HepG2 (cell line): ENCODE measurements around the gene SMIM8. TPM values are rescaled to one million over a fixed set of nuclear protein-coding genes. Genes with fewer than 3 reads are reported as not detected.

Experiments used
- ATAC-seq: fragments of 200-7000 bp; cut with Tn5 transposase; 3 replicates; pipeline ENCODE4 v1.9.1; 2020; ENCODE audit warnings: mild to moderate bottlenecking, moderate library complexity
- BruUV-seq: library from RNA; stranded (reverse); fragments of 400-500 nt; replicated peaks from 2 replicates; lab custom pipeline; 2021; lab: Mats Ljungman, UMichigan
- CTCF ChIA-PET: fragments of 300-600 bp; formaldehyde crosslinking; extraction: SDS; loops from one replicate; lab custom pipeline; 2021; ENCODE audit warnings: low total read pairs, inconsistent platforms, low intra/inter-chr PET ratio; lab: Yijun Ruan, JAX
- POLR2A ChIA-PET: fragments of 350-600 bp; sonication (Branson Sonifier 250); formaldehyde crosslinking; loops from one replicate; lab custom pipeline; 2020; ENCODE audit warnings: antibody characterized with exemption, inconsistent platforms; lab: Yijun Ruan, JAX
- DNase-seq: peaks from one replicate; pipeline ENCODE4 v3.0.0-alpha.2; 2015; ENCODE audit warnings: low spot score
- FAIRE-seq: peaks from 3 replicates; lab custom pipeline; 2011; peaks lifted over from hg19 to GRCh38; lab: Jason Lieb, UNC
- H2AFZ ChIP-seq: one replicate; pipeline ENCODE4 v1.6.1; 2011; ENCODE audit warnings: low read length, inconsistent platforms
- H3K27ac ChIP-seq: fragments of 300-600 bp; 3 replicates; pipeline ENCODE4 v1.8.0; 2011; ENCODE audit warnings: mixed run types, mild to moderate bottlenecking, mixed read lengths, low read length, inconsistent platforms; ENCODE audit not compliant: insufficient read depth; ENCODE audit errors: extremely low read length
- H3K27me3 ChIP-seq, 2 experiments: fragments of 200-600 bp in 1 of 2; 2 replicates in 1 of 2; 3 replicates in 1 of 2; pipeline versions ENCODE4 v1.6.0 to v1.8.0; 2011; ENCODE audit warnings: low read length in 2 of 2, mild to moderate bottlenecking in 2 of 2, moderate library complexity in 2 of 2, inconsistent platforms in 1 of 2; ENCODE audit not compliant: insufficient read depth in 2 of 2, control insufficient read depth in 1 of 2
- H3K36me3 ChIP-seq, 2 experiments: fragments of 200-600 bp in 1 of 2; replicated peaks in 1 of 2; 2 replicates in 1 of 2; 3 replicates in 1 of 2; pipeline versions ENCODE4 v1.5.1 to v1.8.0; 2011; ENCODE audit warnings: low read length in 2 of 2, inconsistent platforms in 1 of 2; ENCODE audit not compliant: insufficient read depth in 2 of 2, control insufficient read depth in 1 of 2
- H3K4me1 ChIP-seq: 2 replicates; pipeline ENCODE4 v1.5.1; 2012; ENCODE audit warnings: low read length, inconsistent platforms; ENCODE audit not compliant: insufficient read depth
- H3K4me2 ChIP-seq: 2 replicates; pipeline ENCODE4 v1.6.0; 2011; ENCODE audit warnings: low read depth, low read length, inconsistent platforms
- H3K4me3 ChIP-seq, 3 experiments: fragments of 200-600 bp in 1 of 3; sonication (generic), shearing (Covaris generic) in 1 of 3; replicated peaks in 1 of 3; 2 replicates each; pipeline ENCODE4 v1.5.1; 2011 to 2016; ENCODE audit warnings: low read length in 3 of 3, inconsistent platforms in 2 of 3, low read depth in 2 of 3, mild to moderate bottlenecking in 2 of 3, control low read depth in 1 of 3, mixed read lengths in 1 of 3; ENCODE audit not compliant: insufficient read depth in 1 of 3
- H3K79me2 ChIP-seq: one replicate; pipeline ENCODE4 v1.6.1; 2011; ENCODE audit warnings: low read length, inconsistent platforms; ENCODE audit not compliant: insufficient read depth
- H3K9ac ChIP-seq: 2 replicates; pipeline ENCODE4 v1.6.0; 2011; ENCODE audit warnings: mild to moderate bottlenecking, low read depth, low read length, inconsistent platforms; ENCODE audit not compliant: insufficient read depth
- H3K9me3 ChIP-seq: 2 replicates; pipeline ENCODE4 v1.5.1; 2012; ENCODE audit warnings: mild to moderate bottlenecking, low read length
- H4K20me1 ChIP-seq: 2 replicates; pipeline ENCODE4 v1.6.0; 2011; ENCODE audit warnings: inconsistent platforms, mild to moderate bottlenecking, low read length, moderate library complexity; ENCODE audit not compliant: insufficient read depth
- CBX2 ChIP-seq, 2 experiments: fragments of 200-600 bp in 1 of 2; sonication (generic); formaldehyde crosslinking in 1 of 2; IDR thresholded peaks; 2 replicates each; pipeline versions ENCODE4 v1.7.0 to v1.8.1; 2018 to 2022; ENCODE audit warnings: low read depth in 2 of 2, low read length in 1 of 2, mild to moderate bottlenecking in 1 of 2, missing genetic modification reagents in 1 of 2
- DR1 ChIP-seq: sonication (generic); formaldehyde crosslinking; IDR thresholded peaks from 2 replicates; pipeline ENCODE4 v1.8.0; 2021; ENCODE audit warnings: mild to moderate bottlenecking, missing genetic modification reagents, inconsistent platforms
- MBD4 ChIP-seq: IDR thresholded peaks from 2 replicates; pipeline ENCODE4 v1.6.1; 2012; ENCODE audit warnings: low read length, inconsistent platforms, borderline replicate concordance
- NFIC ChIP-seq: IDR thresholded peaks from 2 replicates; pipeline ENCODE4 v1.6.1; 2012; ENCODE audit warnings: mild to moderate bottlenecking, low read length, inconsistent platforms
- RBM22 ChIP-seq: fragments of 200-400 bp; formaldehyde crosslinking; optimal IDR thresholded peaks from 2 replicates; pipeline ENCODE3; 2017; ENCODE audit warnings: mild to moderate bottlenecking, low read length, moderate library complexity
- RFXANK ChIP-seq: IDR thresholded peaks from 2 replicates; pipeline ENCODE4 v1.6.1; 2016
- SNAI1 ChIP-seq: sonication (generic); formaldehyde crosslinking; IDR thresholded peaks from 2 replicates; pipeline ENCODE4 v1.5.0; 2020; ENCODE audit warnings: mild to moderate bottlenecking, missing genetic modification reagents, borderline replicate concordance
- TCF12 ChIP-seq, 2 experiments: fragments of 450-650 bp in 1 of 2; sonication (generic) in 1 of 2; formaldehyde crosslinking in 1 of 2; IDR thresholded peaks; 2 replicates each; pipeline versions ENCODE4 v1.6.1 to v1.8.0; 2017 to 2022; ENCODE audit warnings: antibody characterized with exemption in 1 of 2, mild to moderate bottlenecking in 1 of 2, missing genetic modification reagents in 1 of 2, moderate library complexity in 1 of 2
- ZNF329 ChIP-seq: sonication (generic); formaldehyde crosslinking; IDR thresholded peaks from 2 replicates; pipeline ENCODE4 v1.9.0; 2021; ENCODE audit warnings: low read depth, mild to moderate bottlenecking, missing genetic modification reagents
- ZNF709 ChIP-seq: sonication (generic); formaldehyde crosslinking; IDR thresholded peaks from 2 replicates; pipeline ENCODE4 v1.5.0; 2020; ENCODE audit warnings: mild to moderate bottlenecking, missing genetic modification reagents
- WGBS: methylation state at CpG from one replicate; pipeline ENCODE4 v1.1.6; 2017; ENCODE audit warnings: low lambda C conversion rate; 5-methylcytosine and 5-hydroxymethylcytosine counted together
- in situ Hi-C: cut with HindIII; loops from 2 replicates; pipeline ENCODE4 v1.10.0; 2017; ENCODE audit warnings: low pct_unique_long_range_greater_than_20kb; ENCODE audit not compliant: extremely low pct_ligation_motif_present
- intact Hi-C: fragments of 100-400 bp; cut with micrococcal nuclease; formaldehyde crosslinking; loops from one replicate; pipeline ENCODE4 v1.10.0; 2022; ENCODE audit not compliant: unreplicated experiment
- polyA plus RNA-seq, 8 experiments: library from polyadenylated mRNA; depleted of rRNA in 3 of 8; stranded (reverse) in 7 of 8; unstranded in 1 of 8; fragments of >200 nt; fragmentation: Illumina TruSeq in 4 of 8; extraction: Trizol in 4 of 8; gene quantifications; 2 replicates each; pipeline versions ENCODE4 v1.2.1 to v1.2.3, GENCODE V29; 2011 to 2016; ENCODE audit warnings: low read depth in 4 of 8, missing spikeins in 1 of 8, mixed read lengths in 1 of 8; ENCODE audit not compliant: insufficient read depth in 1 of 8
- total RNA-seq, 5 experiments: library from RNA; depleted of rRNA; stranded (reverse); fragments of >200 nt; fragmentation: Illumina TruSeq; extraction: Trizol; gene quantifications; 2 replicates each; pipeline ENCODE4 v1.2.3, GENCODE V29; 2016; ENCODE audit warnings: low read depth in 1 of 5
- TF ChIP-seq, protein P1 (sequence below): sonication (generic); formaldehyde crosslinking; IDR thresholded peaks from 2 replicates; pipeline ENCODE4 v1.4.0; 2020; ENCODE audit warnings: missing genetic modification reagents

The SMIM8 gene
- total and polyA plus RNA-seq, 2 of the 13 experiments (the other 11 are each of a cell fraction or from before 2014, with no cell fraction given): 4.8 to 10.0 TPM

DNA sequence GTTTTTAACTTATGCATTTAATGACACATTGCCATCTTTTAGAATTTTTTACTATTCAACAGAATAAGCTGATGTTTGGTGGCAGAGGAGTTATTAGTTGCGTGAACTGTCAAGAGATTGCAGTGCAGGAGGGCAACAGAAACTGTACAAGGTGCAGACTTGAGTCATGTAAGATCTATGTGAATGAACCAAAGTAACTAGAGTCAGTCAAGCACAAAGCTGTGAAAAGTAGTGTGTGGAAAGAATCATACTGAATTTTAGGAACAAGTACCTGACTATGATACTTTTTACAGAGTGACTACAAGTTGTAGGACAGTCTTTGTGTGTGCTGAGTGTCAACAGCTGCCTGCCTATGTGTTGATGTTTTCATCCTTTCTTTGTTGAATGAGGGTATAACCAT lies 19.5 kb downstream of the SMIM8 start:
- ATAC-seq: peak; percentile 61
- H3K9ac ChIP-seq: no peak overlapping the region
- H3K27ac ChIP-seq: no peak overlapping the region
- H2AFZ ChIP-seq: no peak overlapping the region
- no peaks in the 10 kb centered on the region for H3K79me2 ChIP-seq
- no TSS peak for BruUV-seq
- TF ChIP-seq MBD4 (no peak), TCF12 (IDR thresholded peaks at IDR 0.05) (no peak), TCF12 (CRISPR knock-in tag; IDR thresholded peaks at IDR 0.05) (no peak), DR1 (CRISPR knock-in tag) (no peak), RFXANK (CRISPR knock-in tag) (no peak), NFIC (no peak), ZNF709 (CRISPR knock-in tag) (no peak), CBX2 (IDR thresholded peaks at IDR 0.05; ENCODE audit: low read depth, low read length) (no peak), CBX2 (CRISPR knock-in tag; IDR thresholded peaks at IDR 0.05; ENCODE audit: low read depth) (no peak), ZNF329 (no peak), SNAI1 (CRISPR knock-in tag) (no peak), RBM22 (no peak)
- TF ChIP-seq, protein P1, sequence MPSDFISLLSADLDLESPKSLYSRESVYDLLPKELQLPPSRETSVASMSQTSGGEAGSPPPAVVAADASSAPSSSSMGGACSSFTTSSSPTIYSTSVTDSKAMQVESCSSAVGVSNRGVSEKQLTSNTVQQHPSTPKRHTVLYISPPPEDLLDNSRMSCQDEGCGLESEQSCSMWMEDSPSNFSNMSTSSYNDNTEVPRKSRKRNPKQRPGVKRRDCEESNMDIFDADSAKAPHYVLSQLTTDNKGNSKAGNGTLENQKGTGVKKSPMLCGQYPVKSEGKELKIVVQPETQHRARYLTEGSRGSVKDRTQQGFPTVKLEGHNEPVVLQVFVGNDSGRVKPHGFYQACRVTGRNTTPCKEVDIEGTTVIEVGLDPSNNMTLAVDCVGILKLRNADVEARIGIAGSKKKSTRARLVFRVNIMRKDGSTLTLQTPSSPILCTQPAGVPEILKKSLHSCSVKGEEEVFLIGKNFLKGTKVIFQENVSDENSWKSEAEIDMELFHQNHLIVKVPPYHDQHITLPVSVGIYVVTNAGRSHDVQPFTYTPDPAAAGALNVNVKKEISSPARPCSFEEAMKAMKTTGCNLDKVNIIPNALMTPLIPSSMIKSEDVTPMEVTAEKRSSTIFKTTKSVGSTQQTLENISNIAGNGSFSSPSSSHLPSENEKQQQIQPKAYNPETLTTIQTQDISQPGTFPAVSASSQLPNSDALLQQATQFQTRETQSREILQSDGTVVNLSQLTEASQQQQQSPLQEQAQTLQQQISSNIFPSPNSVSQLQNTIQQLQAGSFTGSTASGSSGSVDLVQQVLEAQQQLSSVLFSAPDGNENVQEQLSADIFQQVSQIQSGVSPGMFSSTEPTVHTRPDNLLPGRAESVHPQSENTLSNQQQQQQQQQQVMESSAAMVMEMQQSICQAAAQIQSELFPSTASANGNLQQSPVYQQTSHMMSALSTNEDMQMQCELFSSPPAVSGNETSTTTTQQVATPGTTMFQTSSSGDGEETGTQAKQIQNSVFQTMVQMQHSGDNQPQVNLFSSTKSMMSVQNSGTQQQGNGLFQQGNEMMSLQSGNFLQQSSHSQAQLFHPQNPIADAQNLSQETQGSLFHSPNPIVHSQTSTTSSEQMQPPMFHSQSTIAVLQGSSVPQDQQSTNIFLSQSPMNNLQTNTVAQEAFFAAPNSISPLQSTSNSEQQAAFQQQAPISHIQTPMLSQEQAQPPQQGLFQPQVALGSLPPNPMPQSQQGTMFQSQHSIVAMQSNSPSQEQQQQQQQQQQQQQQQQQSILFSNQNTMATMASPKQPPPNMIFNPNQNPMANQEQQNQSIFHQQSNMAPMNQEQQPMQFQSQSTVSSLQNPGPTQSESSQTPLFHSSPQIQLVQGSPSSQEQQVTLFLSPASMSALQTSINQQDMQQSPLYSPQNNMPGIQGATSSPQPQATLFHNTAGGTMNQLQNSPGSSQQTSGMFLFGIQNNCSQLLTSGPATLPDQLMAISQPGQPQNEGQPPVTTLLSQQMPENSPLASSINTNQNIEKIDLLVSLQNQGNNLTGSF (CRISPR knock-in tag): no peak
- TF ChIP-seq, all 625 proteins: peak for 0
- 98% methylated on average over 1 of the region's 1 CpG for WGBS
- CTCF ChIA-PET: no interaction called here
- Histone ChIP-seq H4K20me1 (no peaks in the 10 kb centered on the region), H3K4me1 (peaks cover 36% of the 10 kb centered on the region), H3K4me3 (no peak overlapping the region), H3K9me3 (no peaks in the 10 kb centered on the region), H3K4me2 (no peak overlapping the region; the same call in 1 of the 2 replicates), H3K36me3 (no peaks in the 10 kb centered on the region), H3K27me3 (no peaks in the 10 kb centered on the region)
- in situ Hi-C loops: no loop called here
- POLR2A ChIA-PET: no interaction called here
- DNase-seq (no peak), FAIRE-seq (no peak)
- intact Hi-C loops: no loop called here
